Renal cortex interstitium (tissue), 11 donors: ENCODE measurements around the gene IFITM5. TPM values are rescaled to one million over a fixed set of nuclear protein-coding genes. Genes with fewer than 3 reads are reported as not detected.
"Not testable (repeated sequence)": the region's sequence is repeated elsewhere in the genome, so short reads cannot be mapped to it uniquely, and the experiment has no call there.

Experiments
- DNase-seq, 11 donors: peaks; one replicate each; pipeline ENCODE4 v3.0.0-alpha.2; 2013; ENCODE audit warnings: low read depth in 9 of 11, low spot score in 4 of 11; ENCODE audit errors: extremely low read depth in 1 of 11
- polyA plus RNA-seq, 3 donors: library from polyadenylated mRNA; unstranded; fragments of 120-200 nt; gene quantifications; one replicate each; pipeline ENCODE4 v1.2.1, GENCODE V29; 2013; ENCODE audit not compliant: insufficient read length in 3 of 3

IFITM5 gene
- polyA plus RNA-seq, 3 donors: 0.19 to 0.36 TPM; not detected in 1

- DNase-seq: no peak
These were observed 16.2 kb upstream of the IFITM5 start for GRCh38 chr11:315516-315994.

DNA sequence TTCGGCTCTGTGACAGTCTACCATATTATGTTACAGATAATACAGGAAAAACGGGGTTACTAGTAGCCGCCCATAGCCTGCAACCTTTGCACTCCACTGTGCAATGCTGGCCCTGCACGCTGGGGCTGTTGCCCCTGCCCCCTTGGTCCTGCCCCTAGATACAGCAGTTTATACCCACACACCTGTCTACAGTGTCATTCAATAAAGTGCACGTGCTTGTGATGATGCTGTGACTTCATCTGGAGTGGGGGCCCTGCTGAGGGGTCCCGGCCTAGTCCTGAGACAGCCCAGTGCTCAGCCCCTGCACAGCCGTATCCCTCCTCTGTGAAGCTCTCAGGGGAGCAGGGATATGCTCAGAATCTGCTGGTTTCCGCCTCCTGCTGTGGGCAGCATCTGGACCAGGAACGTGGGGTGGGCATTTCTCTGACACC lies 15.7 kb upstream of the IFITM5 start:
- no peak for DNase-seq

DNA sequence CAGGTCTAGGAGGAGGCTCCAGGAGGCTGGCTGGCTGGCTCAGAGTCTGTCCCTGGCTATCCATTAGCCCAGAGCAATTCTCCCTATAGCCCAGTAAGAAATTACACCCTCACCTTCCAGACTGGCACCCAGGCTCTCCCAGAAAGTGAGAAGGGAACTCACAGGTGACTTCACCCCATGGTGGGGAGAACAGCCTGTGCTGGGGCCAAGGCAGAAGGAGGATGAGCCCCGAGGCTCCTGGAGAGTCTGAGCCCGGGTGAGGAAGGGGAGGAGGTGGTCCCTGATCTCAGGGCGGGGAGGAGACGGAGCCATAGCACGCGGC lies 15.2 kb upstream of the IFITM5 start:
- DNase-seq: not testable (repeated sequence)

- DNase-seq: peak in 4 of 11 donors; percentile 63 to 88 (median 70)
These were observed 14.6 kb upstream of the IFITM5 start, which contains the start of gene IFITM1 for GRCh38 chr11:313787-314553. Gene IFITM1 (plus strand): TSS chr11:314040. CDS start chr11:314171, 131 bp downstream.

- no peak for DNase-seq
These were observed 14.0 kb upstream of the IFITM5 start for GRCh38 chr11:313304-313786.

DNA sequence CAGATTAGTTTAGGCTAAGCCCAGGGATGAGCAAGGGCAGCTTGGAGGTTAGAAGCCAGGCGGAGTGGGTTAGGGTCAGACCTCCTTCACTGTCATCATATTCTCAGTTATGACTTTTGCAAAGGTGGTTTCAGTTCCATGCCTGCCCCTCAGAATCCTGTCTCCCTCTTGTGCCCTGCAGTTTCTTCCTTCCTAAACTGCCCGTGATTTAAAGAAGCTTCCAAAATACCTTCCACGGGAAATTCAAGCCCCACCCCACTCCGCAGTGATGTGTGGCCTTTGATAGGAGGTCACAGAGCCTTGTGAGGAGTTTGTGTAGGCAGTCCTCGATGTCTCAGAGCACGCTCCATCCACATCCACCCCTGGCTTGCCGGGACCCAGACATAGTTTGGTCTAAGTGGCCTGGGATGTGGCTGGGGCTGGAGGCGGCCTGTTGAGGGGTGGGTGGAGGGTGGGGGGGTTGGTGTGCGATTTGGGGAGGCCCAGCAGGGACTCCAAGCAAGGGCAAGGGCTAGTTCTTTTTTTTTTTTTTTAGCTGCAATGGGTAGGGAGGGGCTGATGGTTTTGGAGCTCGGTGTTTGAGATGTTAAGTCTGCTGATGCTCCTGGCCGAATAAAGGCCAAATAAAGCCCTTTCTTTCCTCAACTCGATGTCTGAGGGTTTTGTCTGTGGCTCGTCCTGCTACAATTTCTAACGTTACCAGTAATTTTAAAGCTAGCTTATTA lies 12.9 kb upstream of the IFITM5 start:
- DNase-seq: no peak

GRCh38 chr11:311013-311748 lies 11.9 kb upstream of the IFITM5 start:
- DNase-seq: not testable (repeated sequence)

GRCh38 chr11:309979-310572 lies 10.8 kb upstream of the IFITM5 start:
- DNase-seq: not testable (repeated sequence)

DNA sequence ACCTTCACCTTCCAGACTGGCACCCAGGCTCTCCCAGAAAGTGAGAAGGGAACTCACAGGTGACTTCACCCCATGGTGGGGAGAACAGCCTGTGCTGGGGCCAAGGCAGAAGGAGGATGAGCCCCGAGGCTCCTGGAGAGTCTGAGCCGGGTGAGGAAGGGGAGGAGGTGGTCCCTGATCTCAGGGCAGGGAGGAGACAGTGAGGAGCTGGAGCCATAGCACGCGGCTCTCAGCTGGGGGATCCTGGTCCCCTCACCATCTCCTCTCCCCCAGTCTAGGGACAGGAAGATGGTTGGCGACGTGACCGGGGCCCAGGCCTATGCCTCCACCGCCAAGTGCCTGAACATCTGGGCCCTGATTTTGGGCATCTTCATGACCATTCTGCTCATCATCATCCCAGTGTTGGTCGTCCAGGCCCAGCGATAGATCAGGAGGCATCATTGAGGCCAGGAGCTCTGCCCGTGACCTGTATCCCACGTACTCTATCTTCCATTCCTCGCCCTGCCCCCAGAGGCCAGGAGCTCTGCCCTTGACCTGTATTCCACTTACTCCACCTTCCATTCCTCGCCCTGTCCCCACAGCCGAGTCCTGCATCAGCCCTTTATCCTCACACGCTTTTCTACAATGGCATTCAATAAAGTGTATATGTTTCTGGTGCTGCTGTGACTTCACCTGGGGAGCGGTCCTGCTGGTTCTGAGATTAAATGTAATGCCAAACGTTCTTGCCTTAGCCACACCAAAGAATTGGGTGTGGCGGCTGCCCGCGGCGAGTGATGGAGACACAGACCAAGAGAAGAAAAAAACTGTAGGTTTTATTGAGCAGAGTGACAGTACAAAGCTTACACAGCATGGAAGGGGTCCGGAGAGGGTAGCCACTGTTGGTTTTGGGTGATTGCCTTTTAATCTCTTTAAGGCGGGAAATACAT lies 9.7 kb upstream of the IFITM5 start:
- not testable (repeated sequence) for DNase-seq

- peak in 8 of 11 donors; percentile 65 to 84 (median 75) for DNase-seq
These were observed 8.7 kb upstream of the IFITM5 start, which contains the start of gene IFITM2 for GRCh38 chr11:307766-308708. Gene IFITM2 (plus strand): TSS chr11:307816. CDS start chr11:308193, 377 bp downstream.

DNA sequence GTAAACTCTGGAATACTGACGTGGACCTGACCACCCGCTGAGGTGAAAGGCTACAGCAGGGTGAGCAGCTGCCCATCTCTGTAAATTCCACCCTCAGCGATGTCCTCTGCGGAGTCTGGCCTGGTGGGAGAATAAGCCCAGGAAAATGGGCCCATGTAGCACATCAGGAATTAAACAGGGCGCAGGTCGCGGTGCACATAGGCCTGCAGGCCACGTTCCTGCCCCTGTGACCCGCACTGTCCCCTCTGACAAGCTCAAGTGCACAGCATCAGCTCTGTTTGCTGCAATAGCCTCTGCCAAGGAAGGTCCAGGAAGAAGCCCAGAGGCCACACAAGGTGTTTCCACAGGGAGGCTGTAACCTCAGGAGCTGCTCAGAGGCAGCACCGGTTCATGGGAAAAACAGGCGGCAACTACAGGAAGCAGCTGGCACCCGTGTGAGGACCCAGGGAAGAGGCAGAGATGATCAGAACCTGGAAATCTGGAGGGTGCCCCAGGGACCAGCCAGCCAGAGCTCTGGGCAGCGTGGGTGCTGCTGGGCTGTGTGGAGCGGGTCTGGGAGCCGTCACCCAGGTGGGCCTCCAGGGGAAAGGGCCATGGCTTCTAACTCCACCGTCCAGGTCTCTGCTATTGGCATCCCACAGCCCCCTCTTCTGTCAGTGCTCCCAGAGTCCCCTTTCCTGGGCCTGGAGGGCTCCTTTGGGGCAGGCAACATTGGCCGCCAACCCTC lies 7.5 kb upstream of the IFITM5 start:
- DNase-seq: no peak

- no peak for DNase-seq
These were observed 6.5 kb upstream of the IFITM5 start for GRCh38 chr11:305844-306211.

- peak in 4 of 11 donors; percentile 56 to 78 (median 66) for DNase-seq
These were observed 5.9 kb upstream of the IFITM5 start for GRCh38 chr11:304915-305843.

DNA sequence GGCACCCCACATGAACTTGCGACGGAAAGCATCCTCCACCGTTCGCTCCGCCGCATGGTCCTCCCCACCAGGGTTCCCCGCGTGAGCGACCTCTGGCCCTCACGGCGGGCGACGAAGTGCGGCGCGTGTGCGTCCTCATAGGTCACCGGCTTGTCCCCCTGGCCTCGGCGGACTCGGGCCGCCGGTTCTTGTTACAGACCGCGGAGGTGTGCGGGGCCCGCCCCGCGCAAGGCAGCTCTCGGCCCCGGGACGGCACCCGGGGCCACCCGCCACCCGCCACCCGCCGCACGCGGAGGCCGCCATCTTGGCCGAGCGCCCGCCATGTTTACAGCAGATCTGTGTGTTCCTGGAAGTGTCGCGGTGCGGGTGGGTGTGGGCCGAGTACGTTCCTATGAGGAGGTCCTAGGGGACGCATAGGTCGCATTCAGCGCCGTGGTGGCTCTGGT lies 4.8 kb upstream of the IFITM5 start:
- no peak for DNase-seq

- DNase-seq: no peak
These were observed 4.0 kb upstream of the IFITM5 start for GRCh38 chr11:303363-303762.
